ENCODE measurements around the gene RING1.

RING1 gene

DNA sequence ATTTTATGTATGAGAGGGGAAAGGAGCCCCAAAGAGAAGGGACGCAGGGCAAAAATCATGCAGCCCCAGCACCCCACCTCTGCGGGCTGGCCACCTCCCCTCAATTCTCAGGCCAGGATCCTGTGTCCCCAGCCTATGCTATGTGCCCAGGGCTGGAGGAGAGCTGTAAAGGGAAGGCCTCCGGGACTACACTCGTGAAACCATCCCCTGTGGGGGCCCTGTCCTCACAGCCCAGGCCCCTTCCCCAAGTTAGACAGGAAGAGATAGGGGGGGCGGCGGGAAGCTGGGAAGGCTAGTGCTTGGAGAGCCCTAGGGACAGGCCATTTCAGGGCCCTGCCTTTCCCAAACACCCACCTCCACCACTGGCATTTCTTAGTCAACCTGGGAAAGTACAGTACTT lies 14.7 kb upstream of the RING1 start:
- no peak for DNase-seq

- no peak for DNase-seq
Measured at GRCh38 chr6:33194431-33194979, 13.8 kb upstream of the RING1 start.

DNA sequence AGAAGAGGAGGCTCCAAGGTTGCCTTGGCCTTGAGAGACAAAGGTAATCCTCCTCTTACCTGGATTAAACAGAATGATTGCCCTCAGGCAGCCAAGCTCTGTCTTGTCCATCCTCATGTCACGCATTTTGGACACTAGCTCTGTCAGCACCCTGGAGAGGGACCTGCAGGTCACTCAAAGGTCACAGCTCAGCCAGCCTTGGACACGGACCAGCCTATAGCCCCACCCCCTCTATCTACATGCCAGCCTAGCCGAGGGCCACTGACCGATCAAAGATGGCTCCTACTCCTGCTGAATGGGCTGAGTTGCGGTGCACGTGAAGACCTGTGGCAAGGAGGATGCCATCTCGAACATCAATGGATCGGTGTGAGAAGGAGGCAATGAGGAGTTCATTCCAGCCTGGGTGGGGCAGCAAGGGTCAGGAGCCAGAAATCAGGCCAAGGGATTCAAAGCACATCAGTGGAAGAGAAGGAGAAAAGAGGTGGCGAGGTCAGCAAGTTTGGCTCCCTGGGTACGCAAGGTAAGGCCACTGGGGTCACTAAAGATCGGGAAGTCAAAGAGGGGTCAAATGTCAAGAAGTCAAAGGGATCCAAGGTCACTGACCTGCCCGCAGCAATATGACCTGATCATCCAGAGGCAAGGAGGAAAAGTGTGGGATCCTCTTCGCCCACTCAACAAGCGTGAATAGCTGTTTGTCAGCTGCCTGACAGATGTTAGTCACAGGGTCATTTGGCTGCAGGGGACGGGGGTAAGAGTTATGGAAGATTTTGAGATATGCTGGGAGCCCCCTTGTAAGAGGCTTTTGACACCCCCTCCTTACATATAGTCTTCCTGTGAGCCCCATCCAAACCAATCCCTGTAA lies 12.8 kb upstream of the RING1 start:
- DNase-seq: no peak

- DNase-seq: peak; percentile 22
Measured at GRCh38 chr6:33197431-33198048, 10.8 kb upstream of the RING1 start.

GRCh38 chr6:33198159-33198852 lies 10.0 kb upstream of the RING1 start:
- no peak for DNase-seq

DNA sequence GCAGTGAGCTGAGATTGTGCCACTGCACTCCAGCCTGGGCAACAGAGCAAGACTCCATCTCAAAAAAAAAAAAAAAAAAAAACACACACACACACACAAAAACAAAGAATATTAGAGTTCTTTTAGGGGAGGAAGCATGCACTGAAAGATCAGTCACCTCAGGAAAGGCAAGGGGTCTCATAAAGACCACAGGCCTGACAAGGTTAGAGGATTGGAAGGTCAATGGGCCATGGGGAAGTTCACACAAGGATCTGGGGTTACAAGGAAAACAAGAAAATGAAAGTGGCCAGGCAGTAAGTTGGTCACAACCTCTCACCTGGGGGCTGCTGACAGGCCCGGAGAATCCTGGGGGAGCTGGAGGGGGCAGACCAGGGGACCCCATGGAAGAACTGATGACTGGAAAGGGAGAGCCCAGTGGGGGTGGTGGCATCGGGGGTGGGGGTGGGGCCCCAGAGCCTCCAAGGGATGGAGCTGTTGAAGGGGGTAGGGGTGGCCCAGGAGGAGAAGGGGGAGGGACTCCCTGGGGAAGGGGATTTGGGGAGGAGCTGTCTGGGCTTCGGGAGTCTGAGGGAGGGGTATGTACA lies 9.4 kb upstream of the RING1 start:
- DNase-seq: no peak

- peak; percentile 63 for DNase-seq
Measured at GRCh38 chr6:33199687-33200218, 8.5 kb upstream of the RING1 start.

GRCh38 chr6:33200219-33201146 lies 7.8 kb upstream of the RING1 start, which contains the start of the genes RXRB and SLC39A7:
TSS of gene RXRB (minus strand) at chr6:33200665. CDS start at chr6:33200476, 189 bp downstream.
TSS of gene SLC39A7 (plus strand) at chr6:33200867. CDS start at chr6:33201246, 379 bp downstream.
- peak; percentile 98 for DNase-seq

- DNase-seq: no peak
Measured at GRCh38 chr6:33201147-33201545, 7.2 kb upstream of the RING1 start.

DNA sequence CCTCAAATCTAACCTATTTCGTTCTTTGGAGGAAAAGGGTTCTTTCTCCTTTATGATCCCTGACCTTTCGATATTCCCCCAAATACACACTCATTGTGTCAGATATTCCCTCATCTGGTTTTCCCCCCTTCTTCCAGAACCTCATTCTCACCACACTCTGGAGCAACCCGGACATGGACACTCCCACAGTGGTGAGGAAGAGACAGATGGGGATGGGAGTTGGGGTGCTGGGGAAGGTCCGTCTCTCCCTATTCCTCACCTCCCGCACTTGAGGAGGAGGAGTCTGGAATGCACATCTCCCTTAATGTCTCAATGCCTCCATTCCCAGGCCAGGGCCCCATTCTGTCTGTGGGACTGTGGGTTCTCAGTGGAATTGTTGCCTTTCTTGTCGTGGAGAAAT lies 6.4 kb upstream of the RING1 start:
- DNase-seq: no peak

- DNase-seq: no peak
Measured at GRCh38 chr6:33202799-33203198, 5.5 kb upstream of the RING1 start.

DNA sequence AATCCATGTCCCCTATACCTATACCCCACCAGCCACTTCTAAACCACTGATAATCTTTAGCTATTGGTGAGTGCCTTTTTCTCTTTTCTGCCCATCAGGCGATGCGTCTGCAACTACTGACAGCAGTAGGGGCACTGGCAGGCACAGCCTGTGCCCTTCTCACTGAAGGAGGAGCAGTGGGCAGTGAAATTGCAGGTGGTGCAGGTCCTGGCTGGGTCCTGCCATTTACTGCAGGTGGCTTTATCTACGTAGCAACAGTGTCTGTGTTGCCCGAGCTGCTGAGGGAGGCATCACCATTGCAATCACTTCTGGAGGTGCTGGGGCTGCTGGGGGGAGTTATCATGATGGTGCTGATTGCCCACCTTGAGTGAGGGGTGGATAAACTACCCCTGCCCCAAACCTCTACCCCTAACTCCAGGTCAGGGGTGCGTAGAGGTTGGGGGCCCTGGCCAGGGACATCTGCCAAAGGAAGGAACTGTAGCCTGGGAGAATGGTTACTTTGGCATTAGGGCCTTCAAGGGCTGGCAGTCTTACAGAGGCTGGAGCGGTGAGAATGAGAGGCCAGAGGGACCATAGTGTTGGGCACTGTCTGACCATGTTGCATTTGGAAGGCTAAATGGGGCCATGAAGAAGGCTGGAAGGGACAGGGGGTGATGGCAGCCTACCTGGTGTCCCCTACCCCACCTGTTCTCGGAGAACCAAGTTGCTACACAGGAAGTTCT lies 4.7 kb upstream of the RING1 start:
- DNase-seq: no peak

- no peak for DNase-seq
Measured at GRCh38 chr6:33204165-33204414, 4.2 kb upstream of the RING1 start.

GRCh38 chr6:33204415-33205190 lies 3.7 kb upstream of the RING1 start, which contains the start of gene HSD17B8:
TSS of gene HSD17B8 (plus strand) at chr6:33204655. CDS start at chr6:33204669, 14 bp downstream.
- DNase-seq: peak; percentile 72

- no peak for DNase-seq
Measured at GRCh38 chr6:33205191-33206026, 2.9 kb upstream of the RING1 start.

DNA sequence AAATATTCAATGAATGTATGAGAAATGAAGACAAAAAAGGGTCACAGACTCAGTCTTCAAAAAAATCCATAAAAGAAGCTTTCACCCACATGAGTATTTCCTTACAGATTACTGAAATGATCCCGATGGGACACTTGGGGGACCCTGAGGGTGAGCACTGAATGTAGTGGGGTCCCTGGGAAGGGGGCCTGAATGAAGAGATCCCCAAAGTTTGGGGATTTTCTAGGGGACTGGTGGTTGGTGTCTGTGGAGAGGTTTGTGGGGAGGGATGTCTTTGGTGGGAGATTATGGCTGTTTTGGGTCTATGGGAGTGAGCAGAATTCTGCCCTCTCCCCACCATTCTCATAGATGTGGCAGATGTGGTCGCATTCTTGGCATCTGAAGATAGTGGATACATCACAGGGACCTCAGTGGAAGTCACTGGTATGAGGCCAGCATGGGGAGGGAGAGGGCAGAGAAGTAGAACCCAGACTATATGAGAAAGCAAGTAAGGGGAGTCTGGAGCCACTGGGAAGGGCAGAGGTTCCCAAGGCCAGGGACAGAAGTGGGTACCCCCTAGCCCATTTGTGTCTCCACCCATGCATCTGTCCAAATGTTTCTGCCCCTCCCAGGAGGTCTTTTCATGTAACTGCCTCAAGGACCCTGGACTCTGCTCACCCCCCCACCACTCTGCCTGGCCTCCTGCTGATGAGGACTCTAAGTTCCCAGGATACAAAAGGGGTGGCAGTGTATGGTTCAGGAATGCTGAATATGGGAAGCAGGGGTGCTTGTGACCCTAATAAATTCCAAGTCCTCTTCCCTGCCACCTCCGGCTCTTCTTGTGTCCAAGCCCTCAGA lies 2.1 kb upstream of the RING1 start:
- DNase-seq: no peak

- DNase-seq: no peak
Measured at GRCh38 chr6:33206864-33207551, 1.3 kb upstream of the RING1 start.
